Heart left ventricle (tissue), 16 donors: ENCODE results near the gene MAP1A. TPM values are rescaled to one million over a fixed set of nuclear protein-coding genes. Genes with fewer than 3 reads are reported as not detected.

Experiments
- ATAC-seq, 4 donors: fragments of 200-7000 bp; cut with Tn5 transposase; one replicate each; pipeline ENCODE4 v1.9.1; 2020 to 2022; ENCODE audit warnings: moderate library complexity in 4 of 4, mild to moderate bottlenecking in 3 of 4, moderate number of reproducible peaks in 1 of 4
- DNase-seq, 5 donors: peaks; one replicate each; pipeline ENCODE4 v3.0.0-alpha.2; 2020
- H3K27ac ChIP-seq, 12 donors: fragments of 200-600 bp; sonication (generic) in 4 of 12; one replicate each; pipeline versions ENCODE4 v1.5.0 to v1.8.0; 2016 to 2022; ENCODE audit warnings: mild to moderate bottlenecking in 2 of 12
- H3K27me3 ChIP-seq, 9 donors: fragments of 200-600 bp; sonication (generic) in 2 of 9; one replicate each; pipeline versions ENCODE4 v1.5.1 to v1.8.0; 2016 to 2022; ENCODE audit warnings: mild to moderate bottlenecking in 3 of 9
- H3K36me3 ChIP-seq, 9 donors: fragments of 200-600 bp; sonication (generic) in 2 of 9; one replicate each; pipeline versions ENCODE4 v1.5.0 to v1.8.0; 2018 to 2022; ENCODE audit warnings: mild to moderate bottlenecking in 2 of 9
- H3K4me1 ChIP-seq, 12 donors: fragments of 200-600 bp; sonication (generic) in 4 of 12; one replicate each; pipeline versions ENCODE4 v1.5.0 to v1.8.0; 2016 to 2022; ENCODE audit warnings: mild to moderate bottlenecking in 3 of 12
- H3K4me3 ChIP-seq, 12 donors: fragments of 200-600 bp; sonication (generic) in 4 of 12; one replicate each; pipeline versions ENCODE4 v1.5.0 to v1.8.0; 2017 to 2022; ENCODE audit warnings: mild to moderate bottlenecking in 9 of 12, moderate library complexity in 4 of 12
- H3K9me3 ChIP-seq, 12 donors: fragments of 200-600 bp; sonication (generic) in 4 of 12; one replicate each; pipeline versions ENCODE4 v1.5.0 to v1.8.0; 2016 to 2022; ENCODE audit warnings: mild to moderate bottlenecking in 1 of 12
- POLR2A ChIP-seq, 2 donors: fragments of 450-650 bp; IDR thresholded peaks; one replicate each; pipeline ENCODE4 v1.6.1; 2017; ENCODE audit warnings: antibody characterized with exemption in 2 of 2, mild to moderate bottlenecking in 2 of 2, moderate library complexity in 2 of 2
- WGBS, 4 donors: extraction: QIAGEN DNeasy Blood & Tissue Kit in 2 of 4; methylation state at CpG; one replicate each; pipeline versions ENCODE4 v1.1.5 to v1.1.7; 2013 to 2018; 5-methylcytosine and 5-hydroxymethylcytosine counted together
- intact Hi-C, 10 donors: fragments of 100-400 bp; cut with DNase I; formaldehyde crosslinking; loops; one replicate each; pipeline versions ENCODE4 v1.11.1 to v1.14.2; 2022
- polyA plus RNA-seq, 2 donors: library from polyadenylated mRNA; stranded (reverse); fragments of 200-250 nt; gene quantifications; one replicate each; pipeline ENCODE4 v1.2.3, GENCODE V29; 2013
- total RNA-seq, 9 donors: library from RNA; depleted of rRNA in 2 of 9; stranded (reverse); fragments of >200 nt in 2 of 9; fragmentation: NEBNext Ultra II Directional in 3 of 9; extraction: Animal tissue kit (Norgen Biotek cat#: 25700) in 3 of 9; gene quantifications; one replicate each; pipeline versions ENCODE4 v1.1.0 to v1.2.4, GENCODE V29; 2016 to 2023
- TF ChIP-seq, protein P1 (sequence below), 12 donors: fragments of 200-600 bp; sonication (generic) in 4 of 12; IDR thresholded peaks; one replicate each; pipeline versions ENCODE4 v1.5.0 to v1.8.0; 2018 to 2022; ENCODE audit warnings: antibody characterized with exemption in 12 of 12, mild to moderate bottlenecking in 5 of 12
- donor health status: ischemic (EF 13 %, LVEDD 7.1; RV severe dilation, severe dysfunction).
- donor health status: healthy with polysubstance abuse.
- donor health status: DM: no; HTN: yes; CAD: no.
- donor health status: DM: no; HTN: no; CAD: no.
- donor health status: ischemic (EF 25% LVEDD 6.9; RV normal size, moderate dysfunction).
- donor health status: ischemic (EF 25% LVEDD 5.7; RV mildly dilated, moderate dysfunction).
- donor health status: healthy.
- donor health status: DM: yes; HTN: yes; CAD: no.
- donor health status: ischemic (EF 35%, LVEDD 5.7; RV mildly dilated, moderate dysfunction).
- donor health status: nonischemic (EF 11% LVEDD 7.7; RV severe dilation, severe dysfunction).
- donor health status: DM: yes; HTN: yes; CAD: no.
- donor health status: PGD.
- donor health status: ischemic (EF 29% LVEDD 5.4; RV normal size, mild dysfunction).
- donor health status: nonischemic (EF 23%, LVEDD 6.1; RV moderate dilation, normal function).

Gene MAP1A
- total and polyA plus RNA-seq, 11 donors, result 6.0 to 146 (median 36.8) TPM

DNA sequence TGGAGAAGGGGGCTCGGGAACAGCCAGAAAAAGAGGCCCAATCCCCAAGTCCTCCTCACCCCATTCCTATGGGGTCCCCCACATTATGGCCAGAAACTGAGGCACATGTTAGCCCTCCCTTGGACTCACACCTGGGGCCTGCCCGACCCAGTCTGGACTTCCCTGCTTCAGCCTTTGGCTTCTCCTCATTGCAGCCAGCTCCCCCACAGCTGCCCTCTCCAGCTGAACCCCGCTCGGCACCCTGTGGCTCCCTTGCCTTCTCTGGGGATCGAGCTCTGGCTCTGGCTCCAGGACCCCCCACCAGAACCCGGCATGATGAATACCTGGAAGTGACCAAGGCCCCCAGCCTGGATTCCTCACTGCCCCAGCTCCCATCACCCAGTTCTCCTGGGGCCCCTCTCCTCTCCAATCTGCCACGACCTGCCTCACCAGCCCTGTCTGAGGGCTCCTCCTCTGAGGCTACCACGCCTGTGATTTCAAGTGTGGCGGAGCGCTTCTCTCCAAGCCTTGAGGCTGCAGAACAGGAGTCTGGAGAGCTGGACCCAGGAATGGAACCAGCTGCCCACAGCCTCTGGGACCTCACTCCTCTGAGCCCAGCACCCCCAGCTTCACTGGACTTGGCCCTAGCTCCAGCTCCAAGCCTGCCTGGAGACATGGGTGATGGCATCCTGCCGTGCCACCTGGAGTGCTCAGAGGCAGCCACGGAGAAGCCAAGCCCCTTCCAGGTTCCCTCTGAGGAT lies 10.6 kb downstream of the MAP1A start:
- no peak for TF ChIP-seq POLR2A (IDR thresholded peaks at IDR 0.05)
- TF ChIP-seq, protein P1, sequence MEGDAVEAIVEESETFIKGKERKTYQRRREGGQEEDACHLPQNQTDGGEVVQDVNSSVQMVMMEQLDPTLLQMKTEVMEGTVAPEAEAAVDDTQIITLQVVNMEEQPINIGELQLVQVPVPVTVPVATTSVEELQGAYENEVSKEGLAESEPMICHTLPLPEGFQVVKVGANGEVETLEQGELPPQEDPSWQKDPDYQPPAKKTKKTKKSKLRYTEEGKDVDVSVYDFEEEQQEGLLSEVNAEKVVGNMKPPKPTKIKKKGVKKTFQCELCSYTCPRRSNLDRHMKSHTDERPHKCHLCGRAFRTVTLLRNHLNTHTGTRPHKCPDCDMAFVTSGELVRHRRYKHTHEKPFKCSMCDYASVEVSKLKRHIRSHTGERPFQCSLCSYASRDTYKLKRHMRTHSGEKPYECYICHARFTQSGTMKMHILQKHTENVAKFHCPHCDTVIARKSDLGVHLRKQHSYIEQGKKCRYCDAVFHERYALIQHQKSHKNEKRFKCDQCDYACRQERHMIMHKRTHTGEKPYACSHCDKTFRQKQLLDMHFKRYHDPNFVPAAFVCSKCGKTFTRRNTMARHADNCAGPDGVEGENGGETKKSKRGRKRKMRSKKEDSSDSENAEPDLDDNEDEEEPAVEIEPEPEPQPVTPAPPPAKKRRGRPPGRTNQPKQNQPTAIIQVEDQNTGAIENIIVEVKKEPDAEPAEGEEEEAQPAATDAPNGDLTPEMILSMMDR (IDR thresholded peaks at IDR 0.05), result no peak
- intact Hi-C loops, result loop anchor here in 1 of 10 donors (10.0 kb wide), 1 partner anchor 53 kb away; no protein-coding TSS in a partner anchor
- Histone ChIP-seq H3K9me3 (no peaks in the 10 kb centered on the region), H3K4me3 (no peak overlapping the region), H3K27me3 (no peaks in the 10 kb centered on the region), H3K27ac (no peak overlapping the region), H3K36me3 (peaks cover 0 to 44% (median 23%) of the 10 kb centered on the region in 9 donors), H3K4me1 (peaks cover 0 to 8% (median 2%) of the 10 kb centered on the region in 12 donors)
- WGBS, 4 donors, result 79 to 85% (median 81%) methylated on average over 10 to 12 of the region's 12 CpGs
- ATAC-seq (no peak), DNase-seq (peak in 1 of 5 donors; percentile 14)

GRCh38 chr15:43528542-43529007 lies 11.2 kb downstream of the MAP1A start:
- no peak for TF ChIP-seq POLR2A (IDR thresholded peaks at IDR 0.05)
- Histone ChIP-seq H3K4me3 (no peak overlapping the region), H3K4me1 (peaks cover 0 to 8% (median 2%) of the 10 kb centered on the region in 12 donors), H3K9me3 (no peaks in the 10 kb centered on the region), H3K27ac (no peak overlapping the region), H3K27me3 (no peaks in the 10 kb centered on the region), H3K36me3 (peaks cover 0 to 39% (median 17%) of the 10 kb centered on the region in 9 donors)
- WGBS, 4 donors, result 80 to 100% (median 90%) methylated on average over 1 to 11 of the region's 11 CpGs
- ATAC-seq (no peak), DNase-seq (no peak)
- intact Hi-C loops, result loop anchor here in 1 of 10 donors (10.0 kb wide), 1 partner anchor 54 kb away; no protein-coding TSS in a partner anchor

- no peak overlapping the region for H3K4me3 ChIP-seq
- intact Hi-C loops, result loop anchor here in 1 of 10 donors (10.0 kb wide), 1 partner anchor 54 kb away; no protein-coding TSS in a partner anchor
- no peak for TF ChIP-seq POLR2A (IDR thresholded peaks at IDR 0.05)
- TF ChIP-seq, protein P1 (IDR thresholded peaks at IDR 0.05), result no peak
- DNase-seq, result no peak
- H3K4me1 ChIP-seq, result peaks cover 0 to 8% (median 2%) of the 10 kb centered on the region in 12 donors
- 91 to 96% (median 92%) methylated on average over 10 to 15 of the region's 15 CpGs for WGBS, 4 donors
- no peaks in the 10 kb centered on the region for H3K9me3 ChIP-seq
- no peaks in the 10 kb centered on the region for H3K27me3 ChIP-seq
- peak in 1 of 4 donors; percentile 5 for ATAC-seq
- H3K27ac ChIP-seq, result no peak overlapping the region
- peaks cover 0 to 39% (median 12%) of the 10 kb centered on the region in 9 donors for H3K36me3 ChIP-seq
Measured at GRCh38 chr15:43529141-43529540, 11.7 kb downstream of the MAP1A start.

DNA sequence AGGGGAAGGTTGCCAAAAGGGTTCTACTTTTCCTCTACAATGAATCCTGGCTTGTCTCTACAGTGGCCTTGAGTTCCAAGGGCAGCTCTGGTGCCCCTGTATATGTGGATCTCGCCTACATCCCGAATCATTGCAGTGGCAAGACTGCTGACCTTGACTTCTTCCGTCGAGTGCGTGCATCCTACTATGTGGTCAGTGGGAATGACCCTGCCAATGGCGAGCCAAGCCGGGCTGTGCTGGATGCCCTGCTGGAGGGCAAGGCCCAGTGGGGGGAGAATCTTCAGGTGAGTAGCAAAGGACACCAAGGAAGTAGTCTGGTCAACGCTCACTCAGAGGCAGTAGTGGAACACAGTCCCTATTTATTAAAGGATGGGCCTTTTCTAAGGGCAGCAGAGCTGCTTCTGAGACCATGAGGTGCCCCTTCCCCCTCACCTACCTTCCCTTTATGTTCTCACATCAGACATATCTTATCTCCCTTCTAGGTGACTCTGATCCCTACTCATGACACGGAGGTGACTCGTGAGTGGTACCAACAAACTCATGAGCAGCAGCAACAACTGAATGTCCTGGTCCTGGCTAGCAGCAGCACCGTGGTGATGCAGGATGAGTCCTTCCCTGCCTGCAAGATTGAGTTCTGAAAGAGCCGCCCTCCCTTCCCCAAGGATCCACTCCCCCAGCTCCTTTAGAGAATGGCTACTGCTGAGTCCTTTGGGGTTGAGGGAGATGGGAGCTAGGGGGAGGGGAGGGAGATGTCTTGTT lies 12.4 kb downstream of the MAP1A start:
- peaks cover 0 to 39% (median 11%) of the 10 kb centered on the region in 9 donors for H3K36me3 ChIP-seq
- TF ChIP-seq, protein P1 (IDR thresholded peaks at IDR 0.05), result no peak
- TF ChIP-seq POLR2A (IDR thresholded peaks at IDR 0.05), result no peak
- DNase-seq (no peak), ATAC-seq (no peak)
- intact Hi-C loops, result loop anchor here in 1 of 10 donors (10.0 kb wide), 1 partner anchor 55 kb away; no protein-coding TSS in a partner anchor
- H3K9me3 ChIP-seq, result no peaks in the 10 kb centered on the region
- H3K4me1 ChIP-seq, result peaks cover 0 to 8% (median 2%) of the 10 kb centered on the region in 12 donors
- no peaks in the 10 kb centered on the region for H3K27me3 ChIP-seq
- WGBS, 4 donors, result 83 to 90% (median 86%) methylated on average over 12 of the region's 12 CpGs
- no peak overlapping the region for H3K4me3 ChIP-seq
- H3K27ac ChIP-seq, result no peak overlapping the region
